Neuronal stem cell (in vitro differentiated cells): ENCODE measurements around the gene IL1RL2.

Experiments used
- DNase-seq: peaks from one replicate; pipeline ENCODE4 v3.0.0-alpha.2; 2013; ENCODE audit warnings: low spot score
- H2AFZ ChIP-seq: one replicate; pipeline ENCODE4 v1.6.1; 2013; ENCODE audit warnings: mild to moderate bottlenecking, low read length, inconsistent platforms
- H2AK5ac ChIP-seq: 2 replicates; pipeline ENCODE4 v1.6.1; 2013; ENCODE audit warnings: low read depth, mild to moderate bottlenecking, inconsistent platforms, low read length, moderate library complexity, mixed read lengths
- H2BK120ac ChIP-seq: 2 replicates; pipeline ENCODE4 v1.6.1; 2013; ENCODE audit warnings: low read depth, mild to moderate bottlenecking, inconsistent platforms, low read length, moderate library complexity, mixed read lengths
- H2BK12ac ChIP-seq: one replicate; pipeline ENCODE4 v1.6.1; 2013; ENCODE audit warnings: low read length, inconsistent platforms
- H2BK15ac ChIP-seq: 2 replicates; pipeline ENCODE4 v1.6.1; 2013; ENCODE audit warnings: mild to moderate bottlenecking, low read length, inconsistent platforms, mixed read lengths
- H2BK5ac ChIP-seq: one replicate; pipeline ENCODE4 v1.6.1; 2013; ENCODE audit warnings: inconsistent platforms, mild to moderate bottlenecking, low read length, moderate library complexity
- H3K14ac ChIP-seq: one replicate; pipeline ENCODE4 v1.6.1; 2013; ENCODE audit warnings: low read length, inconsistent platforms
- H3K18ac ChIP-seq: 2 replicates; pipeline ENCODE4 v1.6.1; 2013; ENCODE audit warnings: low read length, inconsistent platforms
- H3K23ac ChIP-seq: 2 replicates; pipeline ENCODE4 v1.6.1; 2013; ENCODE audit warnings: low read depth, mild to moderate bottlenecking, mixed read lengths, low read length, inconsistent platforms; ENCODE audit not compliant: poor library complexity
- H3K27ac ChIP-seq: replicated peaks from 3 replicates; pipeline ENCODE4 v1.5.1; 2013; ENCODE audit warnings: low read length, inconsistent platforms
- H3K27me3 ChIP-seq, 3 experiments: 2 replicates each; pipeline ENCODE4 v1.6.1; 2013; ENCODE audit warnings: low read length in 3 of 3, mild to moderate bottlenecking in 2 of 3, inconsistent platforms in 1 of 3, low read depth in 1 of 3, mixed read lengths in 1 of 3, moderate library complexity in 1 of 3; ENCODE audit not compliant: control insufficient read depth in 3 of 3, insufficient read depth in 3 of 3
- H3K36me3 ChIP-seq, 2 donors: replicated peaks in 1 of 2; 2 replicates each; pipeline ENCODE4 v1.6.1; 2013; ENCODE audit warnings: low read length in 2 of 2; ENCODE audit not compliant: control insufficient read depth in 2 of 2, insufficient read depth in 2 of 2
- H3K4ac ChIP-seq: 2 replicates; pipeline ENCODE4 v1.6.1; 2013; ENCODE audit warnings: inconsistent platforms, mild to moderate bottlenecking, low read length, moderate library complexity
- H3K4me1 ChIP-seq, 2 donors: 1 replicate in 1 of 2; 2 replicates in 1 of 2; pipeline ENCODE4 v1.6.1; 2013; ENCODE audit warnings: low read length in 2 of 2, low read depth in 1 of 2; ENCODE audit not compliant: control insufficient read depth in 2 of 2, insufficient read depth in 1 of 2
- H3K4me2 ChIP-seq: one replicate; pipeline ENCODE4 v1.6.1; 2013; ENCODE audit warnings: mild to moderate bottlenecking, low read length, inconsistent platforms; ENCODE audit not compliant: insufficient read depth, poor library complexity, severe bottlenecking
- H3K4me3 ChIP-seq, 2 donors: 2 replicates each; pipeline ENCODE4 v1.5.1; 2013; ENCODE audit warnings: low read length in 2 of 2, mild to moderate bottlenecking in 2 of 2, inconsistent platforms in 1 of 2, moderate library complexity in 1 of 2
- H3K79me1 ChIP-seq: one replicate; pipeline ENCODE4 v1.6.1; 2013; ENCODE audit warnings: low read depth, mild to moderate bottlenecking, inconsistent platforms, low read length, moderate library complexity
- H3K9ac ChIP-seq: one replicate; pipeline ENCODE4 v1.6.1; 2013; ENCODE audit warnings: mild to moderate bottlenecking, low read depth, low read length, inconsistent platforms; ENCODE audit not compliant: poor library complexity
- H3K9me3 ChIP-seq, 2 donors: replicated peaks in 1 of 2; 2 replicates each; pipeline versions ENCODE3 to v1.6.1; 2013; ENCODE audit warnings: low read length in 2 of 2, mild to moderate bottlenecking in 2 of 2, inconsistent platforms in 1 of 2, low read depth in 1 of 2, mixed read lengths in 1 of 2, moderate library complexity in 1 of 2; ENCODE audit not compliant: control insufficient read depth in 2 of 2, insufficient read depth in 1 of 2
- H4K8ac ChIP-seq: one replicate; pipeline ENCODE4 v1.6.1; 2013; ENCODE audit warnings: low read depth, mild to moderate bottlenecking, inconsistent platforms, low read length, moderate library complexity
- H4K91ac ChIP-seq: one replicate; pipeline ENCODE4 v1.6.1; 2013; ENCODE audit warnings: low read length, low read depth, mild to moderate bottlenecking, inconsistent platforms; ENCODE audit not compliant: poor library complexity
- WGBS, 2 donors: extraction: QIAGEN DNeasy Blood & Tissue Kit; methylation state at CpG; one replicate each; pipeline ENCODE4 v1.1.7; 2013; ENCODE audit warnings: missing lambda C conversion rate in 2 of 2, mixed read lengths in 1 of 2; ENCODE audit not compliant: insufficient read length in 2 of 2, insufficient replicate concordance in 1 of 2; ENCODE audit errors: extremely low coverage in 2 of 2; 5-methylcytosine and 5-hydroxymethylcytosine counted together

IL1RL2 gene

DNA sequence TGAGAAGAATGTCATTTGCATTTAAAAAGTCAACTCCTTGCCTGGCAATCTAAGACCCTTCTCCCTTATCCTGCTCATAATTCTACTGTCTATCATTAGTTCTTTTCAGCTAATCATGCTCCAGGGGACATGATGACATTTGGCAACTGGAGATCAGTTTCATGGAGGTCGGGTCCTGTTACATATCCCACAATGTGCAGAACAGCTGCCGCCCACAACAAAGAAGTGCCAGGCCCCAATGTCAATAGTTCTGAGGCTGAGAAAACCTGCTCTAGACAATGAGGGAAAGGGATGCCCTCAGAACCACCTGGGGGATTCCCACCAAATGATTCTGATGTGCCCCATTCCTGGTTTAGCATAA is 71.2 kb downstream of the IL1RL2 start:
- Histone ChIP-seq H2BK15ac (no peak overlapping the region), H3K23ac (no peak overlapping the region), H3K27ac (no peak overlapping the region), H3K14ac (no peak overlapping the region), H4K8ac (no peak overlapping the region), H4K91ac (no peak overlapping the region), H3K18ac (no peak overlapping the region), H2BK12ac (no peak overlapping the region), H2BK5ac (no peak overlapping the region), H3K9ac (no peak overlapping the region), H2BK120ac (no peak overlapping the region), H3K4ac (no peak overlapping the region), H2AK5ac (no peak overlapping the region), H2AFZ (no peak overlapping the region), H3K4me3 (no peak overlapping the region), H3K4me1 (no peaks in the 10 kb centered on the region), H3K36me3 (no peaks in the 10 kb centered on the region), H3K27me3 (peaks cover 0 to 6% (median 0%) of the 10 kb centered on the region in 3 experiments), H3K4me2 (no peak overlapping the region), H3K9me3 (no peaks in the 10 kb centered on the region), H3K79me1 (no peaks in the 10 kb centered on the region)
- DNase-seq: no peak
- WGBS, 2 donors: no CpG with 5 or more reads among the region's 2 CpGs

DNA sequence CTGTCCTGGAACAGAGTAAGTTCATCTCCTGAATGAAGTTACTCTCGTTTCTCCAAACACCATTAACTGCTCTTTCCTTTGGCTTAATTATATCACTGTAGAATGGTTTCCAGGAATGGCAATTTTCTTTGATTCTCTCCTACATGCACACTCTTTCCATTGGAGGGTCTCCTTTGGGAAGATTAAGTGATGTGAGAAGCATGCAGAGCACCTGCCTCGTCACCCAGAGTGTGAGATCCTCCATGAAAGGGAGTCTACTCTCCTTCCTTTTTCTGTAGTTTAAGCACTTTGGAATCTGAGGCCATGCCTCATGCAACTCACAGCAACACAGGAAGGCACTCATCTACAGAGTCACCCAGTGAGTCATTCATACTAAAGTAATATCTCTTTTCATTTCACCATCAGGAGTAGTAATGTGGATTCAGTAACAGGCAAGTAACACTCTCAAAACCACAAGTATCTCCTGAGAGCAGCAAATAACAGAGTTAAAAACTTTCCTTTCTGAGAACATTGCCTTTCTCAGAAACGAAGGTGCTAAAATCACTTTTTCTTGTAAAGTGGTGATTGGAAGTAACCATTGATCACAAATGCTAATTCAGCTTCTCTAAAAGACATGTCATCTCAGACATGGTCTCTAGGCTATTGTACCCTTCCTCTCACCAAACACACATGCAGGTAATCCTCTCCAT is 71.7 kb downstream of the IL1RL2 start:
- Histone ChIP-seq H3K4me1 (no peaks in the 10 kb centered on the region), H3K27me3 (peaks cover 0 to 6% (median 0%) of the 10 kb centered on the region in 3 experiments), H2BK120ac (no peak overlapping the region), H2AK5ac (no peak overlapping the region), H2BK12ac (no peak overlapping the region), H3K9me3 (no peaks in the 10 kb centered on the region), H2AFZ (no peak overlapping the region), H3K4me2 (no peak overlapping the region), H2BK5ac (no peak overlapping the region), H4K91ac (no peak overlapping the region), H3K27ac (no peak overlapping the region), H3K18ac (no peak overlapping the region), H3K79me1 (no peaks in the 10 kb centered on the region), H3K4me3 (no peak overlapping the region), H3K4ac (no peak overlapping the region), H3K14ac (no peak overlapping the region), H3K9ac (no peak overlapping the region), H3K23ac (no peak overlapping the region), H2BK15ac (no peak overlapping the region), H4K8ac (no peak overlapping the region), H3K36me3 (no peaks in the 10 kb centered on the region)
- DNase-seq: no peak
- WGBS, 2 donors: no CpG with 5 or more reads among the region's 3 CpGs

GRCh38 chr2:102261467-102262135 is 74.8 kb downstream of the IL1RL2 start:
- Histone ChIP-seq H3K4ac (no peak overlapping the region), H3K9ac (no peak overlapping the region), H3K79me1 (no peaks in the 10 kb centered on the region), H3K4me1 (no peaks in the 10 kb centered on the region), H3K36me3 (no peaks in the 10 kb centered on the region), H4K8ac (no peak overlapping the region), H2BK5ac (no peak overlapping the region), H3K27ac (no peak overlapping the region), H2BK12ac (no peak overlapping the region), H3K18ac (no peak overlapping the region), H3K14ac (no peak overlapping the region), H4K91ac (no peak overlapping the region), H3K9me3 (no peaks in the 10 kb centered on the region), H2BK120ac (no peak overlapping the region), H3K27me3 (peaks cover 0 to 6% (median 0%) of the 10 kb centered on the region in 3 experiments), H3K4me2 (no peak overlapping the region), H2AK5ac (no peak overlapping the region), H3K4me3 (no peak overlapping the region), H2BK15ac (no peak overlapping the region), H2AFZ (no peak overlapping the region), H3K23ac (no peak overlapping the region)
- no CpG with 5 or more reads among the region's 5 CpGs for WGBS, 2 donors
- DNase-seq: no peak

GRCh38 chr2:102262216-102263129 is 75.7 kb downstream of the IL1RL2 start:
- no peak overlapping the region for H3K4ac ChIP-seq

More at GRCh38 chr2:102262216-102263129, 75.7 kb downstream of the IL1RL2 start:
- no peak for DNase-seq
- Histone ChIP-seq H4K91ac (no peak overlapping the region), H3K27ac (no peak overlapping the region), H3K4me2 (no peak overlapping the region), H3K18ac (no peak overlapping the region), H3K4me3 (no peak overlapping the region), H3K23ac (no peak overlapping the region), H3K9ac (no peak overlapping the region), H3K14ac (no peak overlapping the region), H3K9me3 (no peaks in the 10 kb centered on the region), H2AK5ac (no peak overlapping the region), H2AFZ (no peak overlapping the region), H2BK12ac (no peak overlapping the region), H4K8ac (no peak overlapping the region), H3K79me1 (no peaks in the 10 kb centered on the region), H3K4me1 (no peaks in the 10 kb centered on the region), H2BK120ac (no peak overlapping the region), H3K27me3 (peaks cover 0 to 6% (median 0%) of the 10 kb centered on the region in 3 experiments), H3K36me3 (no peaks in the 10 kb centered on the region), H2BK5ac (no peak overlapping the region), H2BK15ac (no peak overlapping the region)
- WGBS, 2 donors: no CpG with 5 or more reads among the region's 6 CpGs
